K562 (cell line): ENCODE results near the gene BDNF. TPM values are rescaled to one million over a fixed set of nuclear protein-coding genes. Genes with fewer than 3 reads are reported as not detected.

Source experiments
- ATAC-seq: fragments of 200-7000 bp; cut with Tn5 transposase; 3 replicates; pipeline ENCODE4 v1.9.1; 2020; ENCODE audit warnings: moderate library complexity
- BruUV-seq: library from RNA; stranded (reverse); fragments of 400-500 nt; replicated peaks from 2 replicates; lab custom pipeline; 2021; lab: Mats Ljungman, UMichigan
- CTCF ChIA-PET: fragments of 300-600 bp; formaldehyde crosslinking; extraction: SDS; loops from one replicate; lab custom pipeline; 2021; ENCODE audit warnings: low intra/inter-chr PET ratio; lab: Yijun Ruan, JAX
- POLR2A ChIA-PET: fragments of 300-600, 350-650 bp; sonication (Branson Sonifier 250); formaldehyde crosslinking; extraction: SDS; loops from one replicate; lab custom pipeline; 2021; ENCODE audit warnings: antibody characterized with exemption, inconsistent platforms; lab: Yijun Ruan, JAX
- DNase-seq, 4 experiments: peaks; one replicate each; pipeline versions ENCODE4 v3.0.0 to v3.0.0-alpha.2; 2011 to 2018; ENCODE audit warnings: low spot score in 3 of 4, mixed read lengths in 3 of 4; ENCODE audit errors: extremely low read depth in 1 of 4
- FAIRE-seq: peaks from 2 replicates; lab custom pipeline; 2011; peaks lifted over from hg19 to GRCh38; lab: Jason Lieb, UNC
- H2AFZ ChIP-seq: 2 replicates; pipeline ENCODE4 v1.6.0; 2011; ENCODE audit warnings: low read depth, low read length, control low read depth, inconsistent platforms
- H3K27ac ChIP-seq: fragments of 200-600 bp; 3 replicates; pipeline ENCODE4 v1.8.0; 2011; ENCODE audit warnings: low read depth, mild to moderate bottlenecking, control low read depth, inconsistent platforms, low read length, moderate library complexity, mixed read lengths; ENCODE audit errors: extremely low read depth
- H3K27me3 ChIP-seq, 2 experiments: fragments of 300-600 bp in 1 of 2; 2 replicates in 1 of 2; 3 replicates in 1 of 2; pipeline versions ENCODE4 v1.6.0 to v1.8.0; 2011; ENCODE audit warnings: inconsistent platforms in 2 of 2, low read length in 2 of 2, mild to moderate bottlenecking in 1 of 2, mixed read lengths in 1 of 2, moderate library complexity in 1 of 2; ENCODE audit not compliant: control insufficient read depth in 2 of 2, insufficient read depth in 2 of 2
- H3K36me3 ChIP-seq: fragments of 300-600 bp; 3 replicates; pipeline ENCODE4 v1.8.0; 2011; ENCODE audit warnings: mild to moderate bottlenecking, low read length, inconsistent platforms; ENCODE audit not compliant: control insufficient read depth, insufficient read depth
- H3K4me1 ChIP-seq, 2 experiments: fragments of 200-600 bp in 1 of 2; replicated peaks in 1 of 2; 2 replicates in 1 of 2; 3 replicates in 1 of 2; pipeline versions ENCODE4 v1.5.1 to v1.8.0; 2011; ENCODE audit warnings: inconsistent platforms in 2 of 2, low read length in 2 of 2, mild to moderate bottlenecking in 1 of 2, mixed read lengths in 1 of 2, moderate library complexity in 1 of 2; ENCODE audit not compliant: control insufficient read depth in 2 of 2, insufficient read depth in 2 of 2
- H3K4me2 ChIP-seq: 2 replicates; pipeline ENCODE4 v1.6.1; 2011; ENCODE audit warnings: low read length, control low read depth, inconsistent platforms, mixed read lengths; ENCODE audit not compliant: insufficient read depth
- H3K4me3 ChIP-seq: fragments of 200-600 bp; sonication (generic), shearing (Covaris generic); 2 replicates; pipeline ENCODE4 v1.5.1; 2016; ENCODE audit warnings: control low read depth, inconsistent platforms
- H3K79me2 ChIP-seq: fragments of 200-600 bp; 3 replicates; pipeline ENCODE4 v1.8.0; 2011; ENCODE audit warnings: low read length, inconsistent platforms; ENCODE audit not compliant: control insufficient read depth, insufficient read depth
- H3K9ac ChIP-seq, 2 experiments: 2 replicates each; pipeline versions ENCODE4 v1.6.0 to v1.6.1; 2011; ENCODE audit warnings: low read depth in 2 of 2, low read length in 2 of 2, control low read depth in 1 of 2, inconsistent platforms in 1 of 2, mild to moderate bottlenecking in 1 of 2, mixed read lengths in 1 of 2; ENCODE audit not compliant: insufficient read depth in 1 of 2
- H3K9me1 ChIP-seq: one replicate; pipeline ENCODE4 v1.6.0; 2011; ENCODE audit warnings: inconsistent platforms, mild to moderate bottlenecking, low read length, moderate library complexity; ENCODE audit not compliant: control insufficient read depth, insufficient read depth
- H3K9me3 ChIP-seq: replicated peaks from 2 replicates; pipeline ENCODE4 v1.5.1; 2011; ENCODE audit warnings: low read depth, low read length, inconsistent platforms; ENCODE audit not compliant: control insufficient read depth, insufficient read depth
- H4K20me1 ChIP-seq: replicated peaks from 2 replicates; pipeline ENCODE4 v1.6.1; 2011; ENCODE audit warnings: low read length, inconsistent platforms, mixed read lengths; ENCODE audit not compliant: control insufficient read depth, insufficient read depth
- HIVEP1 ChIP-seq: fragments of 250-450 bp; sonication (Bioruptor Pico); IDR thresholded peaks from 2 replicates; pipeline ENCODE4 v1.4.0; 2020; ENCODE audit warnings: mild to moderate bottlenecking
- IFI16 ChIP-seq: fragments of 250-450 bp; sonication (Bioruptor Pico); IDR thresholded peaks from 2 replicates; pipeline ENCODE4 v2.1.2; 2022; ENCODE audit warnings: mild to moderate bottlenecking, inconsistent platforms
- IRF2 ChIP-seq: sonication (generic); formaldehyde crosslinking; IDR thresholded peaks from 2 replicates; pipeline ENCODE4 v1.8.1; 2022; ENCODE audit warnings: mild to moderate bottlenecking, missing genetic modification reagents
- SIN3A ChIP-seq, 2 experiments: fragments of 150-350 bp in 1 of 2; IDR thresholded peaks; 2 replicates each; pipeline ENCODE4 v1.6.1; 2011 to 2016; ENCODE audit warnings: borderline replicate concordance in 2 of 2, low read depth in 2 of 2, low read length in 2 of 2, mild to moderate bottlenecking in 2 of 2, moderate library complexity in 2 of 2; ENCODE audit not compliant: control insufficient read depth in 1 of 2
- SMARCA4 ChIP-seq: fragments of 450-650 bp; IDR thresholded peaks from 2 replicates; pipeline ENCODE4 v1.6.1; 2016
- SREBF2 ChIP-seq: sonication (generic); formaldehyde crosslinking; IDR thresholded peaks from 2 replicates; pipeline ENCODE4 v1.4.0; 2020; ENCODE audit warnings: mild to moderate bottlenecking, missing genetic modification reagents
- TRIM28 ChIP-seq: fragments of 450-650 bp; IDR thresholded peaks from 2 replicates; pipeline ENCODE4 v1.6.1; 2017
- WGBS: fragments of 100-300 bp; shearing (Covaris generic); methylation state at CpG from one replicate; pipeline ENCODE4 v1.1.6; 2016; ENCODE audit warnings: low coverage, mixed read lengths; ENCODE audit not compliant: insufficient coverage; ENCODE audit errors: missing lambda C conversion rate; 5-methylcytosine and 5-hydroxymethylcytosine counted together
- in situ Hi-C: fragments of 300-500 bp; cut with MboI; formaldehyde crosslinking; loops from 4 replicates; pipeline ENCODE4 v1.15.0; 2018; ENCODE audit warnings: inconsistent platforms, mixed read lengths
- intact Hi-C: fragments of 100-400 bp; cut with micrococcal nuclease; formaldehyde crosslinking; loops from 2 replicates; pipeline ENCODE4 v1.14.2; 2022
- polyA plus RNA-seq, 8 experiments: library from polyadenylated mRNA; depleted of rRNA in 4 of 8; stranded (reverse) in 5 of 8; unstranded in 3 of 8; fragments of >200 nt; fragmentation: Nextera tagmentation in 2 of 8; fragmentation: Illumina TruSeq in 1 of 8; extraction: Ambion mirVana in 2 of 8; extraction: Trizol in 1 of 8; gene quantifications; 2 replicates each; pipeline versions ENCODE4 v1.2.1 to v1.2.3, GENCODE V29; 2011 to 2014; ENCODE audit warnings: inconsistent platforms in 1 of 8, missing spikeins in 1 of 8
- total RNA-seq, 7 experiments: library from RNA; depleted of rRNA in 6 of 7; stranded (reverse); fragments of >200 nt in 6 of 7; fragmentation: Illumina TruSeq in 2 of 7; extraction: Trizol in 2 of 7; gene quantifications; 2 replicates each; pipeline versions ENCODE4 v1.2.1 to v1.2.3, GENCODE V29; 2011 to 2021; ENCODE audit warnings: low replicate concordance in 1 of 7
- TF ChIP-seq, protein P1 (sequence below): IDR thresholded peaks from 2 replicates; pipeline ENCODE4 v1.6.1; 2014; ENCODE audit warnings: antibody characterized with exemption
- TF ChIP-seq, protein P2 (sequence below): fragments of 450-650 bp; IDR thresholded peaks from 2 replicates; pipeline ENCODE4 v1.7.0; 2016; ENCODE audit warnings: borderline replicate concordance

BDNF gene
- total and polyA plus RNA-seq, 9 of the 15 experiments (the other 6 are each of a cell fraction or from before 2014, with no cell fraction given), result 0.04 TPM; not detected in 8

DNA sequence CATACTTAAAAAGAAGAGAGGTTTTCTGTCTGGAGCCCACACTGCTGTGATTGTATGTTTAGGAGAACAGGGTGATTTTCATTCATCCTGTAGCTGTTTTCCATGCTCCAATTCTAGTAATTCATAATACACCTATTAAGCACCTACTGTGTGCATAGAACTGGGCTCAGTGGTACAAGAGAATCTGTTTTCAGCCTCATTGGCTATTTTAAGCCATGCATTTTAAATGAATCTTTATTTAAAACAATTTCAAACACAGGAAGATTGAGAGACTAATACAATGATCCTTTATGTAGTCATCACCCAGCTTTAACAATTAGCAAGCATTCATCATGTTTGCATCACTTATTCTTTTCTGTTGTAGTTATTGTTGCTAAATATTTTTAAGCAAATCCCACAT is 86.2 kb downstream of the BDNF start (continued):
- TF ChIP-seq, protein P1, sequence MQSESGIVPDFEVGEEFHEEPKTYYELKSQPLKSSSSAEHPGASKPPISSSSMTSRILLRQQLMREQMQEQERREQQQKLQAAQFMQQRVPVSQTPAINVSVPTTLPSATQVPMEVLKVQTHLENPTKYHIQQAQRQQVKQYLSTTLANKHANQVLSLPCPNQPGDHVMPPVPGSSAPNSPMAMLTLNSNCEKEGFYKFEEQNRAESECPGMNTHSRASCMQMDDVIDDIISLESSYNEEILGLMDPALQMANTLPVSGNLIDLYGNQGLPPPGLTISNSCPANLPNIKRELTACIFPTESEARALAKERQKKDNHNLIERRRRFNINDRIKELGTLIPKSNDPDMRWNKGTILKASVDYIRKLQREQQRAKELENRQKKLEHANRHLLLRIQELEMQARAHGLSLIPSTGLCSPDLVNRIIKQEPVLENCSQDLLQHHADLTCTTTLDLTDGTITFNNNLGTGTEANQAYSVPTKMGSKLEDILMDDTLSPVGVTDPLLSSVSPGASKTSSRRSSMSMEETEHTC, result no peak
- TF ChIP-seq IFI16 (CRISPR knock-in tag) (no peak), HIVEP1 (CRISPR knock-in tag) (no peak), SREBF2 (no peak)
- TF ChIP-seq, protein P2, sequence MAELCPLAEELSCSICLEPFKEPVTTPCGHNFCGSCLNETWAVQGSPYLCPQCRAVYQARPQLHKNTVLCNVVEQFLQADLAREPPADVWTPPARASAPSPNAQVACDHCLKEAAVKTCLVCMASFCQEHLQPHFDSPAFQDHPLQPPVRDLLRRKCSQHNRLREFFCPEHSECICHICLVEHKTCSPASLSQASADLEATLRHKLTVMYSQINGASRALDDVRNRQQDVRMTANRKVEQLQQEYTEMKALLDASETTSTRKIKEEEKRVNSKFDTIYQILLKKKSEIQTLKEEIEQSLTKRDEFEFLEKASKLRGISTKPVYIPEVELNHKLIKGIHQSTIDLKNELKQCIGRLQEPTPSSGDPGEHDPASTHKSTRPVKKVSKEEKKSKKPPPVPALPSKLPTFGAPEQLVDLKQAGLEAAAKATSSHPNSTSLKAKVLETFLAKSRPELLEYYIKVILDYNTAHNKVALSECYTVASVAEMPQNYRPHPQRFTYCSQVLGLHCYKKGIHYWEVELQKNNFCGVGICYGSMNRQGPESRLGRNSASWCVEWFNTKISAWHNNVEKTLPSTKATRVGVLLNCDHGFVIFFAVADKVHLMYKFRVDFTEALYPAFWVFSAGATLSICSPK, result no peak

DNA sequence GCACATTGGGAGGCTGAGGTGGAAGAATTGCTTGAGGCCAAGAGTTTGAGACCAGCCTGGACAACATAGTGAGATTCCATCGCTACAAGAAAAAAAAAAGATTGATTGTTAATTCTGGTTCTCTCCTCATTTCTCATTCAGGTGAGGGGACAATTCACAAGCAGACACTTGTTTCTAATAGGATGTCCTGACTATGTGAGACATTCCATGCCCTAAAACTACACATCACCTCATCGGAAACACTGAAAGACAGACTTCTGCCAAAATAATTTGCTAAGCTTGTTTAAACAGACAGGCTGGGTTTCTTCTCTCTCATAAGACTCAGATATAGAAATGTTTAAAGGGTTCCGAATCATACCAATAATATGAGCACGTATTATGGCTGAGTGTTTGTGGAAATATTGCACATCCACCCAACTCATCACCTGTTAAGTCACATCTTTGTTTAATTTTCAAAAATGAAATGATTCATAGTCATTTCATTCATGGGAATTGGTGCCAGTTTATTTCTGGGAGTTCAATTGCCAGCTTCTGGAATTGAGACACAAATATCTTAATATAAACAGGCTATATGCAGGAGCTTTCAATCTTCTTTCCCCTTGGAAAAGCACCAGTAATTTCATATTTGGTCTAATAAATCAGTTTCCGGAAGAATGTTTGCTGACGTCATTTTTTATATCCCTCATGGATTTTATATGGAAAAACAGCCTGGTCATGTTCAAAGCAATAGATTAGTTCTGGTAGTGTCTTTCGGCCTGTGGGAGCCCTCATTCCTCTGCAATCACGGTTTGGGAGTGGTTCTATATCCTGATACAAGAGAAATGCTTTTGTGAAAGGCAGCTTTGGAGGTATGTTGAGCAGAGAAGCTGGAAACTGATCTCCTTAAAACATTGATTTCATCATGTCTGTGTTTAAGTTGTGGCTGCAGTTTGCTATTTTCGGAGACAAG is 87.0 kb downstream of the BDNF start:
- DNase-seq, result no peak
- Histone ChIP-seq H3K4me1 (no peaks in the 10 kb centered on the region), H3K9me3 (no peaks in the 10 kb centered on the region), H3K9me1 (no peaks in the 10 kb centered on the region), H3K27ac (no peak overlapping the region), H2AFZ (no peak overlapping the region), H3K4me3 (no peak overlapping the region), H3K4me2 (no peak overlapping the region), H3K79me2 (no peaks in the 10 kb centered on the region), H3K27me3 (no peaks in the 10 kb centered on the region), H4K20me1 (no peaks in the 10 kb centered on the region), H3K9ac (no peak overlapping the region), H3K36me3 (no peaks in the 10 kb centered on the region)
- no TSS peak for BruUV-seq
- ChIA-PET POLR2A (no interaction called here), CTCF (no interaction called here)
- TF ChIP-seq SIN3A (IDR thresholded peaks at IDR 0.05; ENCODE audit: borderline replicate concordance in 2 of 2, control insufficient read depth in 1 of 2, low read depth in 2 of 2, low read length in 2 of 2), result no peak
- no peak for TF ChIP-seq SMARCA4
- no peak for TF ChIP-seq TRIM28
- no peak for TF ChIP-seq IRF2
- no peak for FAIRE-seq
- in situ Hi-C loops, result no loop called here
- no peak for ATAC-seq
- under 1% methylated on average over 9 of the region's 9 CpGs for WGBS
- intact Hi-C loops, result no loop called here
